Omental fat pad (tissue), 4 donors: ENCODE measurements around the gene CARD6. TPM values are rescaled to one million over a fixed set of nuclear protein-coding genes. Genes with fewer than 3 reads are reported as not detected.

Experiments
- ATAC-seq: fragments of 150-250 bp; one replicate; pipeline ENCODE4 v1.9.1; 2016; ENCODE audit warnings: mild to moderate bottlenecking, moderate library complexity; ENCODE audit not compliant: low FRiP score
- DNase-seq: peaks from one replicate; pipeline ENCODE4 v3.0.0-alpha.2; 2019; ENCODE audit warnings: low spot score
- total RNA-seq, 4 donors: library from RNA; depleted of rRNA; stranded (reverse); fragments of >200 nt; gene quantifications; one replicate each; pipeline ENCODE4 v1.1.0, GENCODE V29; 2016
- TF ChIP-seq, protein P1 (sequence below), 3 donors: fragments of 450-650 bp; IDR thresholded peaks; one replicate each; pipeline ENCODE4 v1.5.1; 2016 to 2017; ENCODE audit warnings: antibody characterized with exemption in 3 of 3, mild to moderate bottlenecking in 3 of 3, moderate library complexity in 2 of 3

Gene CARD6
- total RNA-seq, 4 donors from 2014 or later = 16.1 to 37.0 (median 21.6) TPM

GRCh38 chr5:40826489-40827187 lies 14.5 kb upstream of the CARD6 start:
- ATAC-seq = no peak
- TF ChIP-seq, protein P1, sequence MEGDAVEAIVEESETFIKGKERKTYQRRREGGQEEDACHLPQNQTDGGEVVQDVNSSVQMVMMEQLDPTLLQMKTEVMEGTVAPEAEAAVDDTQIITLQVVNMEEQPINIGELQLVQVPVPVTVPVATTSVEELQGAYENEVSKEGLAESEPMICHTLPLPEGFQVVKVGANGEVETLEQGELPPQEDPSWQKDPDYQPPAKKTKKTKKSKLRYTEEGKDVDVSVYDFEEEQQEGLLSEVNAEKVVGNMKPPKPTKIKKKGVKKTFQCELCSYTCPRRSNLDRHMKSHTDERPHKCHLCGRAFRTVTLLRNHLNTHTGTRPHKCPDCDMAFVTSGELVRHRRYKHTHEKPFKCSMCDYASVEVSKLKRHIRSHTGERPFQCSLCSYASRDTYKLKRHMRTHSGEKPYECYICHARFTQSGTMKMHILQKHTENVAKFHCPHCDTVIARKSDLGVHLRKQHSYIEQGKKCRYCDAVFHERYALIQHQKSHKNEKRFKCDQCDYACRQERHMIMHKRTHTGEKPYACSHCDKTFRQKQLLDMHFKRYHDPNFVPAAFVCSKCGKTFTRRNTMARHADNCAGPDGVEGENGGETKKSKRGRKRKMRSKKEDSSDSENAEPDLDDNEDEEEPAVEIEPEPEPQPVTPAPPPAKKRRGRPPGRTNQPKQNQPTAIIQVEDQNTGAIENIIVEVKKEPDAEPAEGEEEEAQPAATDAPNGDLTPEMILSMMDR (IDR thresholded peaks at IDR 0.05) = no peak
- DNase-seq = no peak

GRCh38 chr5:40827188-40827977 lies 13.8 kb upstream of the CARD6 start:
- no peak for ATAC-seq
- no peak for DNase-seq
- TF ChIP-seq, protein P1 (IDR thresholded peaks at IDR 0.05) = no peak

GRCh38 chr5:40828021-40828631 lies 13.0 kb upstream of the CARD6 start:
- TF ChIP-seq, protein P1 (IDR thresholded peaks at IDR 0.05) = no peak
- ATAC-seq = no peak
- no peak for DNase-seq

- DNase-seq = no peak
- TF ChIP-seq, protein P1 (IDR thresholded peaks at IDR 0.05) = no peak
- ATAC-seq = no peak
Observed at GRCh38 chr5:40828690-40829661, 12.2 kb upstream of the CARD6 start.

GRCh38 chr5:40829748-40830533 lies 11.2 kb upstream of the CARD6 start:
- DNase-seq = no peak
- no peak for ATAC-seq
- TF ChIP-seq, protein P1 (IDR thresholded peaks at IDR 0.05) = no peak
